ENCODE results near the gene RAB23.
"Not testable (repeated sequence)": the region's sequence is repeated elsewhere in the genome, so short reads cannot be mapped to it uniquely, and the experiment has no call there.

- TF ChIP-seq, protein P1, sequence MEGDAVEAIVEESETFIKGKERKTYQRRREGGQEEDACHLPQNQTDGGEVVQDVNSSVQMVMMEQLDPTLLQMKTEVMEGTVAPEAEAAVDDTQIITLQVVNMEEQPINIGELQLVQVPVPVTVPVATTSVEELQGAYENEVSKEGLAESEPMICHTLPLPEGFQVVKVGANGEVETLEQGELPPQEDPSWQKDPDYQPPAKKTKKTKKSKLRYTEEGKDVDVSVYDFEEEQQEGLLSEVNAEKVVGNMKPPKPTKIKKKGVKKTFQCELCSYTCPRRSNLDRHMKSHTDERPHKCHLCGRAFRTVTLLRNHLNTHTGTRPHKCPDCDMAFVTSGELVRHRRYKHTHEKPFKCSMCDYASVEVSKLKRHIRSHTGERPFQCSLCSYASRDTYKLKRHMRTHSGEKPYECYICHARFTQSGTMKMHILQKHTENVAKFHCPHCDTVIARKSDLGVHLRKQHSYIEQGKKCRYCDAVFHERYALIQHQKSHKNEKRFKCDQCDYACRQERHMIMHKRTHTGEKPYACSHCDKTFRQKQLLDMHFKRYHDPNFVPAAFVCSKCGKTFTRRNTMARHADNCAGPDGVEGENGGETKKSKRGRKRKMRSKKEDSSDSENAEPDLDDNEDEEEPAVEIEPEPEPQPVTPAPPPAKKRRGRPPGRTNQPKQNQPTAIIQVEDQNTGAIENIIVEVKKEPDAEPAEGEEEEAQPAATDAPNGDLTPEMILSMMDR (conservative IDR thresholded peaks at IDR 0.05; ENCODE audit: low read length): not testable (repeated sequence)
- not testable (repeated sequence) for TF ChIP-seq EZH2phosphoT487 (IDR thresholded peaks at IDR 0.05; ENCODE audit: borderline replicate concordance, low read depth, low read length)
These were observed 21.4 kb upstream of the RAB23 start for GRCh38 chr6:57243526-57243925.
